GM21360 (cell line): ENCODE measurements around the gene FOXD4L1.
"Not testable (repeated sequence)": the region's sequence is repeated elsewhere in the genome, so short reads cannot be mapped to it uniquely, and the experiment has no call there.

Experiments used
- ATAC-seq: cut with Tn5 transposase; IDR thresholded peaks from one replicate; pipeline ENCODE4 v1.9.1; 2021; ENCODE audit warnings: mild to moderate bottlenecking, moderate library complexity; ENCODE audit not compliant: unreplicated experiment

Gene FOXD4L1

GRCh38 chr2:113521492-113521891 is 23.0 kb downstream of the FOXD4L1 start:
- not testable (repeated sequence) for ATAC-seq

- ATAC-seq: not testable (repeated sequence)
These were observed 26.5 kb downstream of the FOXD4L1 start for GRCh38 chr2:113524986-113525385.

DNA sequence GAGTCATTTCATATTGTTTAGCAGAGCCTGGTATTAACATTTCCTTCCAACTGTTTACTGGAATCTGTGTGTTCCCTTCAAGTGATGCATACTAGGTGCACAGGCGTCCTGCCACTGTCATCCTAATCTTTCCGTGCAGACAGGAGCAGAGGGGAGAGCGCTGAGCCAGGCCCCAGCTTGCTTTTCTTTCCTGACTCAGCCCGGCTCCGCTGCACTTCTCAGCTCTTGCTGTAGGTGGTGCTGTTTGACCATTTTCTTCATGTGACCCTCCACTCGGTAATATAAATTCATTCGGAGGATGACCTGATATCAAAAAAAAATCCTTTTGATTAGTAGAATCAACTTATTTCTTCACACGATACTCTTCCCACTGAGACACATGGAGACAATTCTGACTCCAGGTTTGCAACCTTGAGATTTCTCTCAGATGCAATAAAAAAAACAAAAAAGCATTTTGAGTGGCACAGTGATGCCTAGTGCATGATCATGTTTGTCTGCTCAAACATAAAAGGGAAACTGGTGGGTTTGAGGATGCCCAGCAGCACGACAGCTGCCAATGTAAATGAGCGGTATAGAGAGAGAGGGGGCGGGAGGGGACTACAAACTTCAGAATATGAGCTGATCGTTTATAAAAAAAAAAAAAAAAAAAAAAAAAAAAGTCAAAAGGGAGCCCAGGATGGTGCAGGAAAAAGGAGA is 29.0 kb downstream of the FOXD4L1 start:
- peak; percentile 71 for ATAC-seq

DNA sequence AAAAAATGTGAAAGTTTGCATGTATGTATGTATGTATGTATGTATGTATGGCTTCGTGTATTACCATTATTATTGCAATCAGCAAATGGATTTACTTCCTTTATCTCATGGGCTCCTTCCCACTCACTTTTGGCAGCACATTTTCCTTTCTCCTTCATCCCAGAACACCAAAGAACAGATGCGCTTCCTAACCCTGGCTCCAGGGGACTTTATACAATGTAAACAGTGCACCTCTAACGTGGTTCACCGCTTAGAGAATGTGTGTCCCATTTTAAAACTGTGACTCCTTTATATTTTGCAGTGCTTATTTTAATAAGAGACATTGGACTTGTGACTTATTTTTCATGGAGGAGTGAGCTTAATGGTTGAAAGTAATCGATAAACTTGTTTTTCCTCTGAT is 29.7 kb downstream of the FOXD4L1 start:
- not testable (repeated sequence) for ATAC-seq

GRCh38 chr2:113528904-113529303 is 30.4 kb downstream of the FOXD4L1 start:
- not testable (repeated sequence) for ATAC-seq

GRCh38 chr2:113532991-113533390 is 34.5 kb downstream of the FOXD4L1 start:
- ATAC-seq: not testable (repeated sequence)

- not testable (repeated sequence) for ATAC-seq
These were observed 38.1 kb downstream of the FOXD4L1 start for GRCh38 chr2:113536573-113536972.

- not testable (repeated sequence) for ATAC-seq
These were observed 42.4 kb downstream of the FOXD4L1 start for GRCh38 chr2:113540834-113541203.

DNA sequence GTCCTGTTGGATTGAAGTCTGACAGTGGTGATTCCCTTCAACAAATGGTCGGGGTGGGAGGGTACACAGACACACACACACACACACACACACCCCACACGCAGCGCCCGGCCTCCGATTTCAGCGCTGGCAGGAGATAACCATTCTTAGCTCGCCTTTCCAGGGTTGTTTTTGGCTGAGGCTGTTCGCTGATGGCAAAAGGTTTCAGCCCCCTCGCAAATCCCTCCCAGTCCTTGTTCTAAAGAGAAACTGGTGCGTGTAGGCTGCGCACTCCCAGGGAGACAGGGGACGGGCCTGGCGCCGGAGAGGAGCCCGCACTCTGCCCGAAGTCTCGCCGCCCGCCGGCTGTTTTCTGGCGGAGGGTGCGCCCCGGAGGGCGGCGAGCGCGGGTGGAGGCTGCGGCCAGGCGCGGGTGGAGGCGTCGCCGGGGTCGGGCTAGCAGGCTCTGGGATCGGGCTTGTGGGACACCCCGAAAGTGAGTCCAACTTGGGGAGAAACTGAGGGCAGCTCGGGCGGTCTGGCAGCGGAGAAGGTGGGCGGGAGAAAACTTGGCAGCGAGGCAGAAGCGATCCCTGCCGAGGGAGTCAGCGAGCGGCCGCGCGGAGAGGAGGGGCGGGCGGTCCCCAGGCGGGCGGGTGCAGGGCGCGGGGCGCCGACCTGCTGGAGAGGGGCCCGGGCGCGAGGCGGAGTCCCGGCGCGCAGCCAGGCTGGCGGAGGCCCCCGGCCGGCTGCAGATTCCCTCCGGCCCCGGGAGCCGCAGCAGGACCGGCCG is 42.9 kb downstream of the FOXD4L1 start:
- not testable (repeated sequence) for ATAC-seq

DNA sequence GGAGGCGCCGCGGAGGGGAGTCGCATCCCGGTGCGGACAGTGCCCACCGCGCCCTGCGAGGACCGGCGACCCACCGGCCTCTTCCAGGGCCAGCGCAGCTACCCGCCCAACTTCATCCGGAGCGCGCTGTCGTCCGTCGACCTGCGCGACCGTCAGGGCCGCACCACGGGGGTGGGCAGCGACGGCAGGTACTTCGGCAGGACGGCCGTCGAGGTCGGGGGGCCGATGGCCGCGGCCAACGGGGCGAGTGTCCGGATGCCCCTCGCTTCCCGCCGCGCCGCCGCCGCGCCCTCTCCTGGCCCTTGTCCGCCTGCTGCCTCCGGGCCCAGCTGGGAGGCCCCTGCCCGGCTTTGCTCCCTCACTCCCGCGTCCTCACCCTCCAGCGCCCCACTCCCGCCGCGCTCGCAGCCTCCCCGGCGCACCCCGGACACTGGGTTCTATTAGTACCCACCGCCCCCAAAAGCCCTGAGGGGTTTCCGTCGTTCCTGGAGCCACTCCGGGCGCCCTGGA is 43.6 kb downstream of the FOXD4L1 start:
- ATAC-seq: not testable (repeated sequence)

- ATAC-seq: not testable (repeated sequence)
These were observed 44.1 kb downstream of the FOXD4L1 start for GRCh38 chr2:113542529-113542928.
